Thyroid gland (tissue), 4 donors: Measurements from ENCODE around the gene ABHD1. TPM values are rescaled to one million over a fixed set of nuclear protein-coding genes. Genes with fewer than 3 reads are reported as not detected.
A peak's percentile ranks its signal among the peaks of the same experiment; 100 is the strongest.

ENCODE experiments used
- DNase-seq, 2 donors: peaks; one replicate each; pipeline ENCODE4 v3.0.0-alpha.2; 2019
- H3K27ac ChIP-seq, 3 donors: fragments of 200-600 bp; sonication (generic); 1 replicate in 2 of 3; 2 replicates in 1 of 3; pipeline ENCODE4 v1.5.1; 2016 to 2019; ENCODE audit warnings: mild to moderate bottlenecking in 1 of 3, moderate library complexity in 1 of 3
- H3K27me3 ChIP-seq: fragments of 200-600 bp; sonication (generic); one replicate; pipeline ENCODE4 v1.5.1; 2019
- H3K36me3 ChIP-seq, 2 donors: fragments of 200-600 bp; sonication (generic); one replicate each; pipeline ENCODE4 v1.5.1; 2016 to 2019
- H3K4me1 ChIP-seq, 2 donors: fragments of 200-600 bp; sonication (generic); one replicate each; pipeline ENCODE4 v1.5.1; 2017 to 2019
- H3K4me3 ChIP-seq, 3 donors: fragments of 200-600 bp; sonication (generic); replicated peaks in 1 of 3; 1 replicate in 2 of 3; 2 replicates in 1 of 3; pipeline ENCODE4 v1.5.1; 2016; ENCODE audit warnings: mild to moderate bottlenecking in 1 of 3
- H3K9me3 ChIP-seq: fragments of 200-600 bp; sonication (generic); one replicate; pipeline ENCODE4 v1.5.1; 2017
- CTCF ChIP-seq, 6 experiments: fragments of 200-600 bp in 3 of 6; fragments of 450-650 bp in 3 of 6; sonication (generic) in 3 of 6; IDR thresholded peaks; one replicate each; pipeline ENCODE4 v1.5.1; 2016 to 2019; ENCODE audit warnings: antibody characterized with exemption in 6 of 6, mild to moderate bottlenecking in 2 of 6, inconsistent platforms in 1 of 6, moderate library complexity in 1 of 6
- POLR2A ChIP-seq, 2 donors: fragments of 450-650 bp; IDR thresholded peaks; one replicate each; pipeline ENCODE4 v1.6.1; 2017; ENCODE audit warnings: antibody characterized with exemption in 2 of 2, mild to moderate bottlenecking in 2 of 2, moderate library complexity in 1 of 2
- WGBS, 2 donors: methylation state at CpG; one replicate each; pipeline ENCODE4 v1.1.5; 2017; 5-methylcytosine and 5-hydroxymethylcytosine counted together
- intact Hi-C: fragments of 100-400 bp; cut with DNase I; formaldehyde crosslinking; loops from one replicate; pipeline ENCODE4 v1.15.1; 2023
- total RNA-seq, 4 donors: library from RNA; depleted of rRNA; stranded (reverse); fragments of >200 nt; gene quantifications; one replicate each; pipeline ENCODE4 v1.2.3, GENCODE V29; 2016

Gene ABHD1
- total RNA-seq, 4 donors from 2014 or later, result 0.44 to 1.1 (median 0.76) TPM

GRCh38 chr2:27095745-27096651, 27.6 kb upstream of the ABHD1 start:
- no peaks in the 10 kb centered on the region for H3K27me3 ChIP-seq
- H3K4me3 ChIP-seq, result no peak overlapping the region
- H3K27ac ChIP-seq, result no peak overlapping the region
- WGBS, 2 donors, result 32 to 35% methylated on average over 5 to 16 of the region's 18 CpGs
- TF ChIP-seq POLR2A (IDR thresholded peaks at IDR 0.05) (no peak), CTCF (IDR thresholded peaks at IDR 0.05) (no peak)
- intact Hi-C loops, result loop anchor here (5.0 to 10.0 kb wide), 3 partner anchors 96 to 209 kb away; partner anchors contain the start of genes DNAJC5G and UCN
- H3K36me3 ChIP-seq, result no peaks in the 10 kb centered on the region
- no peaks in the 10 kb centered on the region for H3K9me3 ChIP-seq
- H3K4me1 ChIP-seq, result peaks cover 5 to 21% of the 10 kb centered on the region in 2 donors
- peak; percentile 49 to 51 for DNase-seq

GRCh38 chr2:27096748-27097297, 26.8 kb upstream of the ABHD1 start:
- no peak overlapping the region for H3K4me3 ChIP-seq
- no peak overlapping the region for H3K27ac ChIP-seq
- DNase-seq, result no peak
- intact Hi-C loops, result loop anchor here (5.0 to 10.0 kb wide), 3 partner anchors 95 to 208 kb away; partner anchors contain the start of genes DNAJC5G and UCN
- 72 to 75% methylated on average over 3 of the region's 3 CpGs for WGBS, 2 donors
- no peaks in the 10 kb centered on the region for H3K36me3 ChIP-seq
- H3K9me3 ChIP-seq, result no peaks in the 10 kb centered on the region
- no peak for TF ChIP-seq CTCF (IDR thresholded peaks at IDR 0.05)
- TF ChIP-seq POLR2A (IDR thresholded peaks at IDR 0.05), result no peak
- no peaks in the 10 kb centered on the region for H3K27me3 ChIP-seq
- peaks cover 5 to 21% of the 10 kb centered on the region in 2 donors for H3K4me1 ChIP-seq

GRCh38 chr2:27097341-27097740, 26.3 kb upstream of the ABHD1 start:
- peaks cover 5 to 21% of the 10 kb centered on the region in 2 donors for H3K4me1 ChIP-seq
- TF ChIP-seq CTCF (IDR thresholded peaks at IDR 0.05) (no peak), POLR2A (IDR thresholded peaks at IDR 0.05) (no peak)
- H3K9me3 ChIP-seq, result no peaks in the 10 kb centered on the region
- no peak for DNase-seq
- intact Hi-C loops, result loop anchor here (5.0 to 10.0 kb wide), 3 partner anchors 95 to 207 kb away; partner anchors contain the start of genes DNAJC5G and UCN
- 94% methylated on average over 10 to 14 of the region's 14 CpGs for WGBS, 2 donors
- H3K36me3 ChIP-seq, result no peaks in the 10 kb centered on the region
- H3K4me3 ChIP-seq, result no peak overlapping the region
- no peaks in the 10 kb centered on the region for H3K27me3 ChIP-seq
- H3K27ac ChIP-seq, result no peak overlapping the region

- no peak for DNase-seq
- Histone ChIP-seq H3K9me3 (no peaks in the 10 kb centered on the region), H3K4me1 (peaks cover 0 to 10% of the 10 kb centered on the region in 2 donors), H3K27me3 (no peaks in the 10 kb centered on the region), H3K27ac (no peak overlapping the region), H3K36me3 (no peaks in the 10 kb centered on the region), H3K4me3 (no peak overlapping the region)
- 89 to 93% methylated on average over 8 to 19 of the region's 19 CpGs for WGBS, 2 donors
- intact Hi-C loops, result loop anchor here (5.0 to 10.0 kb wide), 3 partner anchors 93 to 205 kb away; partner anchors contain the start of genes DNAJC5G and UCN
- TF ChIP-seq CTCF (IDR thresholded peaks at IDR 0.05), result no peak
- TF ChIP-seq POLR2A (IDR thresholded peaks at IDR 0.05), result no peak
Measured at GRCh38 chr2:27099334-27099955, 24.2 kb upstream of the ABHD1 start.
